Hematopoietic multipotent progenitor cell treated with erythropoietin and hydrocortisone succinate and interleukin-3 and kit ligand, for 17 days (in vitro differentiated cells): ENCODE data around the gene PRXL2C.

ENCODE experiments used
- DNase-seq: peaks from one replicate; pipeline ENCODE4 v3.0.0-alpha.2; 2015; ENCODE audit warnings: low spot score

Gene PRXL2C

GRCh38 chr9:96612105-96612965, 42.8 kb downstream of the PRXL2C start:
- no peak for DNase-seq

- DNase-seq = no peak
Measured at GRCh38 chr9:96611302-96611701, 43.8 kb downstream of the PRXL2C start.

DNA sequence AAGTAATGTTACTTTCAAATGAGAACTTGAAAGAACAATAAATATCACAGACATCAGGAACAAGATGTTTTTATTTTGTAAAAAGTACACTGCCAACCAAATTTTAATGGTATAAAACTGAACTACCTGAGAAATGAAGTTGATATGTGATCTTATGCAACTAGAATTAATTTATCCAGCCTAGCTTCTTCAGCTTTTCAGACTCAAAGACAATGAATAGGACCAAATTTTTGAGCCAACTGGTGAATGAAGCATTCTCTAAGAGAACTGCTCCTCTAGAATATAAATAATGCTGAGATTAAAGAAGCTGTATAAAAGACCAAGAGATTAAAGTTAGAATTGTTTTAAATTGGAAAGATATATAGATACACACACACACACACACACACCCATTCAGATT, 45.4 kb downstream of the PRXL2C start:
- DNase-seq = no peak

DNA sequence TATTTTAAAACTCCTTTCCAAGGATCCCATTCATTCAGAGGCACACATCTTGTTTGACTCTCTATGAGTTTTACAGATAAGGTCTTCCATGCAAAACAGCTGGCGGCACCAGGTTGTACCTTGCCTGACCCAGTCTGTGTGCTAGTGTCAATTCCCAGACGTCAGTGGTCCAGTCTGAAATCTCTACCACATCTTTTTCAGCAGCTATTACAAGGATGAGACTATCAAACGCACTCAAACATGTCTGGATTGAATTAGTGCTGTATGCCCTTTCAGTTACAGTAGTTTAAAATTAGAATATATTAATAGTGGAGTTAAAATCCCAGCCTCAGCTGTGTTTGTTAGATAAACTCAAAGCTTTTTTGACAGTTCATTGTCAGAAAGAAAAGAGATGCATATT, 47.1 kb downstream of the PRXL2C start:
- no peak for DNase-seq

DNA sequence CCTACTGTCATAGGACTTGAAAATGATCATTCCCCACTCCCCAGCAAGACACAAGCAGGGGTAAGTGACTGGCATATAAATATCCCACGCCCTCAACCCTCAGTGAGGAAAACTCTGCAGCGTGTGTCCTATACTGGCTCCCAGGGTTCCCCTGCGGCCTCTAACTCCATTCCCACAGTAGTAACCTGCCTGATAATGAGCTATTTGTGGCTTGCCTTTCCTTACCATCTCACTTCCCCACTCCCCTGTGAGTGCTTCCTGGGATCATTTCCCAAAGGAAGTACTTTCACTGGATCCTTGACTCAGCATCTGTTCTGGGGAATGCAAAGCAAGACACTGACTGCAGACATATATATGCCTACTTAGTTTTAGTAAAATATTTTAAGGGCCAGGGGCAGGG, 49.8 kb downstream of the PRXL2C start:
- DNase-seq = no peak

- DNase-seq = no peak
Measured at GRCh38 chr9:96604004-96604319, 51.2 kb downstream of the PRXL2C start.

GRCh38 chr9:96603305-96604003, 51.7 kb downstream of the PRXL2C start:
- no peak for DNase-seq

DNA sequence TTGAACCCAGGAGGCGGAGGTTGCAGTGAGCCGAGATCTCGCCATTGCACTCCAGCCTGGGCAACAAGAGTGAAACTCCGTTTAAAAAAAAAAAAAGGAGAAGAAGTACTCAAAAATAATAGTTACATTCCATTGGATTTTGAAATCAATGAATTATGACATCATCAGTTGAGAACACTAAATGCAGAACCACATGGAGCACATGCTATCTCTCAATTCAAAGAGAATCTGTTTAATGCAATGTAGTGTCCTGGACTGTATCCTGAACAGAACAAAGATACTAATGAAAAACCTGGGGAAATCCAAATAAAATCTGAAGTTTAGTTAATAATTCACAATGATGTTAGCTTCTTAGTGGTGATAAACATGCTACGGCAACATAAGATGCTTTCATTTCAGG, 55.8 kb downstream of the PRXL2C start:
- DNase-seq = no peak

GRCh38 chr9:96596601-96597111, 58.5 kb downstream of the PRXL2C start:
- DNase-seq = no peak
